ENCODE results near the gene SMYD3.

DNA sequence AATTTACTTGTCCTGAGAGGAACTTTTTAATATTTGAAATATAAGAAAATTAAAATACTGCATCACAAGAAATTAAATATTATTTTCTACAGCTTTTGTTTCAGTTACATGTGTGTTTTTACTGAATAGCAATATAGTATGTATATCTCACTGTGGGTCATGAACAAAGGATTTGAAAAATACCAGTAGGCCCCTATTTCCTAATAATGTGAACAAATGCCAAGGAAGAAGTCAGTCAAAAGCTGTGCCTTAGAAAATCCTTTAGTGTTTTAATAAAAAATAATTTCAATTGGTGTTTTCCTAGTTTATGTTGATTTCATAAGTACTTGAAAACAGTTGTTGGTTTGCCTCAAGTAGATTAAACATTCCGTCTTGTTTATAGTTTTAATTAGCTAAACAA is 46.7 kb downstream of the SMYD3 start:
- TF ChIP-seq, protein P1, sequence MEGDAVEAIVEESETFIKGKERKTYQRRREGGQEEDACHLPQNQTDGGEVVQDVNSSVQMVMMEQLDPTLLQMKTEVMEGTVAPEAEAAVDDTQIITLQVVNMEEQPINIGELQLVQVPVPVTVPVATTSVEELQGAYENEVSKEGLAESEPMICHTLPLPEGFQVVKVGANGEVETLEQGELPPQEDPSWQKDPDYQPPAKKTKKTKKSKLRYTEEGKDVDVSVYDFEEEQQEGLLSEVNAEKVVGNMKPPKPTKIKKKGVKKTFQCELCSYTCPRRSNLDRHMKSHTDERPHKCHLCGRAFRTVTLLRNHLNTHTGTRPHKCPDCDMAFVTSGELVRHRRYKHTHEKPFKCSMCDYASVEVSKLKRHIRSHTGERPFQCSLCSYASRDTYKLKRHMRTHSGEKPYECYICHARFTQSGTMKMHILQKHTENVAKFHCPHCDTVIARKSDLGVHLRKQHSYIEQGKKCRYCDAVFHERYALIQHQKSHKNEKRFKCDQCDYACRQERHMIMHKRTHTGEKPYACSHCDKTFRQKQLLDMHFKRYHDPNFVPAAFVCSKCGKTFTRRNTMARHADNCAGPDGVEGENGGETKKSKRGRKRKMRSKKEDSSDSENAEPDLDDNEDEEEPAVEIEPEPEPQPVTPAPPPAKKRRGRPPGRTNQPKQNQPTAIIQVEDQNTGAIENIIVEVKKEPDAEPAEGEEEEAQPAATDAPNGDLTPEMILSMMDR (IDR thresholded peaks at IDR 0.05), result no peak
- TF ChIP-seq NR3C1 (IDR thresholded peaks at IDR 0.05) (no peak), CHD2 (IDR thresholded peaks at IDR 0.05; ENCODE audit: low read length, partially characterized antibody) (no peak), EHMT2 (IDR thresholded peaks at IDR 0.05; ENCODE audit: low read depth) (no peak), POLR2A (IDR thresholded peaks at IDR 0.05; ENCODE audit: low read length) (no peak), SMC3 (IDR thresholded peaks at IDR 0.05) (no peak), FOSL2 (IDR thresholded peaks at IDR 0.05) (no peak), FOSL2 (CRISPR knock-in tag; IDR thresholded peaks at IDR 0.05) (no peak), ESRRA (IDR thresholded peaks at IDR 0.05; ENCODE audit: borderline replicate concordance, low read length) (no peak), MYC (IDR thresholded peaks at IDR 0.05; ENCODE audit: borderline replicate concordance, low read length) (no peak), RFX5 (IDR thresholded peaks at IDR 0.05) (no peak), NPAS2 (CRISPR knock-in tag; IDR thresholded peaks at IDR 0.05; ENCODE audit: borderline replicate concordance) (no peak), MAFK (IDR thresholded peaks at IDR 0.05; ENCODE audit: partially characterized antibody) (no peak)
- TF ChIP-seq, protein P2, sequence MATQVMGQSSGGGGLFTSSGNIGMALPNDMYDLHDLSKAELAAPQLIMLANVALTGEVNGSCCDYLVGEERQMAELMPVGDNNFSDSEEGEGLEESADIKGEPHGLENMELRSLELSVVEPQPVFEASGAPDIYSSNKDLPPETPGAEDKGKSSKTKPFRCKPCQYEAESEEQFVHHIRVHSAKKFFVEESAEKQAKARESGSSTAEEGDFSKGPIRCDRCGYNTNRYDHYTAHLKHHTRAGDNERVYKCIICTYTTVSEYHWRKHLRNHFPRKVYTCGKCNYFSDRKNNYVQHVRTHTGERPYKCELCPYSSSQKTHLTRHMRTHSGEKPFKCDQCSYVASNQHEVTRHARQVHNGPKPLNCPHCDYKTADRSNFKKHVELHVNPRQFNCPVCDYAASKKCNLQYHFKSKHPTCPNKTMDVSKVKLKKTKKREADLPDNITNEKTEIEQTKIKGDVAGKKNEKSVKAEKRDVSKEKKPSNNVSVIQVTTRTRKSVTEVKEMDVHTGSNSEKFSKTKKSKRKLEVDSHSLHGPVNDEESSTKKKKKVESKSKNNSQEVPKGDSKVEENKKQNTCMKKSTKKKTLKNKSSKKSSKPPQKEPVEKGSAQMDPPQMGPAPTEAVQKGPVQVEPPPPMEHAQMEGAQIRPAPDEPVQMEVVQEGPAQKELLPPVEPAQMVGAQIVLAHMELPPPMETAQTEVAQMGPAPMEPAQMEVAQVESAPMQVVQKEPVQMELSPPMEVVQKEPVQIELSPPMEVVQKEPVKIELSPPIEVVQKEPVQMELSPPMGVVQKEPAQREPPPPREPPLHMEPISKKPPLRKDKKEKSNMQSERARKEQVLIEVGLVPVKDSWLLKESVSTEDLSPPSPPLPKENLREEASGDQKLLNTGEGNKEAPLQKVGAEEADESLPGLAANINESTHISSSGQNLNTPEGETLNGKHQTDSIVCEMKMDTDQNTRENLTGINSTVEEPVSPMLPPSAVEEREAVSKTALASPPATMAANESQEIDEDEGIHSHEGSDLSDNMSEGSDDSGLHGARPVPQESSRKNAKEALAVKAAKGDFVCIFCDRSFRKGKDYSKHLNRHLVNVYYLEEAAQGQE (IDR thresholded peaks at IDR 0.05), result no peak
- TF ChIP-seq, protein P3, sequence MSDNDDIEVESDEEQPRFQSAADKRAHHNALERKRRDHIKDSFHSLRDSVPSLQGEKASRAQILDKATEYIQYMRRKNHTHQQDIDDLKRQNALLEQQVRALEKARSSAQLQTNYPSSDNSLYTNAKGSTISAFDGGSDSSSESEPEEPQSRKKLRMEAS (IDR thresholded peaks at IDR 0.05), result no peak
